Duodenal mucosa (tissue), 2 donors: ENCODE measurements around the gene SLC7A7.
"Not testable (repeated sequence)": the region's sequence is repeated elsewhere in the genome, so short reads cannot be mapped to it uniquely, and the experiment has no call there.

ENCODE experiments used
- H3K27ac ChIP-seq: one replicate; pipeline ENCODE4 v1.7.0; 2013; ENCODE audit warnings: low read depth, low read length
- H3K27me3 ChIP-seq, 2 donors: one replicate each; pipeline ENCODE4 v1.7.0; 2013; ENCODE audit warnings: low read length in 2 of 2, control low read depth in 1 of 2; ENCODE audit not compliant: insufficient read depth in 2 of 2, control insufficient read depth in 1 of 2
- H3K36me3 ChIP-seq, 2 donors: one replicate each; pipeline ENCODE4 v1.7.0; 2013; ENCODE audit warnings: low read length in 2 of 2, control low read depth in 1 of 2; ENCODE audit not compliant: insufficient read depth in 2 of 2, control insufficient read depth in 1 of 2
- H3K4me1 ChIP-seq, 2 donors: one replicate each; pipeline ENCODE4 v1.7.0; 2013; ENCODE audit warnings: low read length in 2 of 2, control low read depth in 1 of 2; ENCODE audit not compliant: insufficient read depth in 2 of 2, control insufficient read depth in 1 of 2
- H3K4me3 ChIP-seq, 2 donors: one replicate each; pipeline ENCODE4 v1.7.0; 2013; ENCODE audit warnings: low read length in 2 of 2, low read depth in 1 of 2
- H3K9ac ChIP-seq, 2 donors: one replicate each; pipeline ENCODE4 v1.7.0; 2013; ENCODE audit warnings: low read length in 2 of 2, low read depth in 1 of 2
- H3K9me3 ChIP-seq, 2 donors: one replicate each; pipeline ENCODE4 v1.7.0; 2013; ENCODE audit warnings: low read length in 2 of 2, control low read depth in 1 of 2; ENCODE audit not compliant: control insufficient read depth in 1 of 2

The SLC7A7 gene

GRCh38 chr14:22805235-22805634 lies 10.0 kb downstream of the SLC7A7 start:
- H3K9ac ChIP-seq, H3K9me3 ChIP-seq, H3K27ac ChIP-seq, H3K27me3 ChIP-seq, H3K4me3 ChIP-seq, H3K36me3 ChIP-seq: not testable (repeated sequence)
- peaks cover 20 to 24% of the 10 kb centered on the region in 2 donors for H3K4me1 ChIP-seq

GRCh38 chr14:22803687-22803974 lies 11.6 kb downstream of the SLC7A7 start:
- Histone ChIP-seq H3K9ac (no peak overlapping the region), H3K27ac (no peak overlapping the region), H3K4me3 (no peak overlapping the region), H3K4me1 (peaks cover 22 to 32% of the 10 kb centered on the region in 2 donors), H3K36me3 (no peaks in the 10 kb centered on the region), H3K9me3 (no peaks in the 10 kb centered on the region), H3K27me3 (no peaks in the 10 kb centered on the region)

GRCh38 chr14:22802860-22803686 lies 12.2 kb downstream of the SLC7A7 start:
- Histone ChIP-seq H3K9me3 (no peaks in the 10 kb centered on the region), H3K4me1 (peaks cover 24 to 32% of the 10 kb centered on the region in 2 donors), H3K4me3 (no peak overlapping the region), H3K9ac (no peak overlapping the region), H3K27me3 (no peaks in the 10 kb centered on the region), H3K36me3 (no peaks in the 10 kb centered on the region), H3K27ac (no peak overlapping the region)

- Histone ChIP-seq H3K27ac (no peak overlapping the region), H3K4me3 (no peak overlapping the region), H3K4me1 (peaks cover 22 to 34% of the 10 kb centered on the region in 2 donors), H3K9ac (no peak overlapping the region), H3K27me3 (no peaks in the 10 kb centered on the region), H3K36me3 (no peaks in the 10 kb centered on the region), H3K9me3 (no peaks in the 10 kb centered on the region)
Observed at GRCh38 chr14:22801716-22802115, 13.5 kb downstream of the SLC7A7 start.

GRCh38 chr14:22800346-22800745 lies 14.9 kb downstream of the SLC7A7 start:
- H3K36me3 ChIP-seq, result no peaks in the 10 kb centered on the region
- H3K9me3 ChIP-seq, result no peaks in the 10 kb centered on the region
- no peak overlapping the region for H3K27ac ChIP-seq
- no peaks in the 10 kb centered on the region for H3K27me3 ChIP-seq
- peaks cover 34 to 44% of the 10 kb centered on the region in 2 donors for H3K4me1 ChIP-seq
- no peak overlapping the region for H3K4me3 ChIP-seq
- H3K9ac ChIP-seq, result no peak overlapping the region

GRCh38 chr14:22798528-22798927 lies 16.7 kb downstream of the SLC7A7 start:
- H3K36me3 ChIP-seq, result no peaks in the 10 kb centered on the region
- no peak overlapping the region for H3K4me3 ChIP-seq
- peak overlapping the region; percentile 10 for H3K27ac ChIP-seq
- no peak overlapping the region for H3K9ac ChIP-seq
- H3K4me1 ChIP-seq, result peaks cover 31 to 44% of the 10 kb centered on the region in 2 donors
- H3K27me3 ChIP-seq, result no peaks in the 10 kb centered on the region
- H3K9me3 ChIP-seq, result no peaks in the 10 kb centered on the region

- no peaks in the 10 kb centered on the region for H3K9me3 ChIP-seq
- no peaks in the 10 kb centered on the region for H3K36me3 ChIP-seq
- H3K4me3 ChIP-seq, result no peak overlapping the region
- peak overlapping the region; percentile 26 for H3K27ac ChIP-seq
- no peak overlapping the region for H3K9ac ChIP-seq
- no peaks in the 10 kb centered on the region for H3K27me3 ChIP-seq
- peaks cover 29 to 44% of the 10 kb centered on the region in 2 donors for H3K4me1 ChIP-seq
Observed at GRCh38 chr14:22797017-22797917, 18.0 kb downstream of the SLC7A7 start.

- H3K9ac ChIP-seq, result no peak overlapping the region
- H3K27ac ChIP-seq, result peak overlapping the region; percentile 34
- no peaks in the 10 kb centered on the region for H3K36me3 ChIP-seq
- H3K4me3 ChIP-seq, result no peak overlapping the region
- no peaks in the 10 kb centered on the region for H3K27me3 ChIP-seq
- H3K9me3 ChIP-seq, result no peaks in the 10 kb centered on the region
- H3K4me1 ChIP-seq, result peaks cover 29 to 44% of the 10 kb centered on the region in 2 donors
Observed at GRCh38 chr14:22796087-22796707, 19.0 kb downstream of the SLC7A7 start.

GRCh38 chr14:22794551-22794951 lies 20.7 kb downstream of the SLC7A7 start:
- Histone ChIP-seq H3K4me1 (peaks cover 29 to 31% of the 10 kb centered on the region in 2 donors), H3K9me3 (no peaks in the 10 kb centered on the region), H3K4me3 (no peak overlapping the region), H3K9ac (no peak overlapping the region), H3K27ac (no peak overlapping the region), H3K27me3 (no peaks in the 10 kb centered on the region), H3K36me3 (no peaks in the 10 kb centered on the region)

- no peak overlapping the region for H3K4me3 ChIP-seq
- no peaks in the 10 kb centered on the region for H3K9me3 ChIP-seq
- H3K27me3 ChIP-seq, result no peaks in the 10 kb centered on the region
- no peak overlapping the region for H3K27ac ChIP-seq
- no peak overlapping the region for H3K9ac ChIP-seq
- H3K4me1 ChIP-seq, result peaks cover 28 to 29% of the 10 kb centered on the region in 2 donors
- no peaks in the 10 kb centered on the region for H3K36me3 ChIP-seq
Observed at GRCh38 chr14:22793976-22794375, 21.3 kb downstream of the SLC7A7 start.
